ENCODE measurements around the gene CTH. TPM values are rescaled to one million over a fixed set of nuclear protein-coding genes. Genes with fewer than 3 reads are reported as not detected.

The CTH gene
- total and polyA plus RNA-seq, 2 donors (not counting 1 experiment from before 2014, with no cell fraction given), result 2.6 to 9.7 TPM

GRCh38 chr1:70431874-70432273 lies 20.8 kb downstream of the CTH start:
- Histone ChIP-seq H3K9ac (ENCODE audit: insufficient read depth, low read length) (no peak overlapping the region), H3K27ac (ENCODE audit: insufficient read depth, low read length) (no peak overlapping the region), H2AFZ (ENCODE audit: low read length) (no peak overlapping the region), H3K4me2 (ENCODE audit: extremely low read depth, insufficient read depth, low read length) (no peak overlapping the region), H3K79me2 (ENCODE audit: control insufficient read depth, insufficient read depth, low read length) (no peaks in the 10 kb centered on the region), H3K4me3 (replicated peaks in 1 of 4; ENCODE audit: control extremely low read depth in 1 of 4, insufficient read depth in 1 of 4, low read depth in 3 of 4, low read length in 4 of 4) (no peak overlapping the region), H3K9me3 (ENCODE audit: control insufficient read depth, insufficient read depth, low read depth, low read length) (no peaks in the 10 kb centered on the region), H4K20me1 (ENCODE audit: control insufficient read depth, extremely low read depth, insufficient read depth, low read length) (no peaks in the 10 kb centered on the region), H3K36me3 (ENCODE audit: control insufficient read depth, insufficient read depth, low read length) (no peaks in the 10 kb centered on the region), H3K4me1 (ENCODE audit: control insufficient read depth, extremely low read depth, insufficient read depth, low read length) (no peaks in the 10 kb centered on the region), H3K27me3 (ENCODE audit: control insufficient read depth, insufficient read depth, low read length) (no peaks in the 10 kb centered on the region)
- DNase-seq (ENCODE audit: low read depth in 2 of 2), result no peak
- TF ChIP-seq CTCF (conservative IDR thresholded peaks at IDR 0.05 in 1 of 2, IDR thresholded peaks at IDR 0.05 in 1 of 2; ENCODE audit: low read depth in 1 of 2, low read length in 2 of 2) (no peak), EZH2 (IDR thresholded peaks at IDR 0.05; ENCODE audit: low read length, missing control alignments) (no peak)

GRCh38 chr1:70434253-70434859 lies 23.3 kb downstream of the CTH start:
- Histone ChIP-seq H3K79me2 (ENCODE audit: control insufficient read depth, insufficient read depth, low read length) (no peaks in the 10 kb centered on the region), H3K9ac (ENCODE audit: insufficient read depth, low read length) (no peak overlapping the region), H3K27ac (ENCODE audit: insufficient read depth, low read length) (no peak overlapping the region), H3K4me3 (replicated peaks in 1 of 4; ENCODE audit: control extremely low read depth in 1 of 4, insufficient read depth in 1 of 4, low read depth in 3 of 4, low read length in 4 of 4) (no peak overlapping the region), H3K4me2 (ENCODE audit: extremely low read depth, insufficient read depth, low read length) (no peak overlapping the region), H3K36me3 (ENCODE audit: control insufficient read depth, insufficient read depth, low read length) (no peaks in the 10 kb centered on the region), H3K4me1 (ENCODE audit: control insufficient read depth, extremely low read depth, insufficient read depth, low read length) (no peaks in the 10 kb centered on the region), H3K27me3 (ENCODE audit: control insufficient read depth, insufficient read depth, low read length) (no peaks in the 10 kb centered on the region), H2AFZ (ENCODE audit: low read length) (no peak overlapping the region), H3K9me3 (ENCODE audit: control insufficient read depth, insufficient read depth, low read depth, low read length) (no peaks in the 10 kb centered on the region), H4K20me1 (ENCODE audit: control insufficient read depth, extremely low read depth, insufficient read depth, low read length) (no peaks in the 10 kb centered on the region)
- DNase-seq (ENCODE audit: low read depth in 2 of 2), result no peak
- no peak for TF ChIP-seq EZH2 (IDR thresholded peaks at IDR 0.05; ENCODE audit: low read length, missing control alignments)
- TF ChIP-seq CTCF (conservative IDR thresholded peaks at IDR 0.05 in 1 of 2, IDR thresholded peaks at IDR 0.05 in 1 of 2; ENCODE audit: low read depth in 1 of 2, low read length in 2 of 2), result no peak

GRCh38 chr1:70436622-70437251 lies 25.7 kb downstream of the CTH start:
- no peaks in the 10 kb centered on the region for H4K20me1 ChIP-seq (ENCODE audit: control insufficient read depth, extremely low read depth, insufficient read depth, low read length)
- DNase-seq (ENCODE audit: low read depth in 2 of 2), result peak in 1 of 2 donors; percentile 68
- no peaks in the 10 kb centered on the region for H3K36me3 ChIP-seq (ENCODE audit: control insufficient read depth, insufficient read depth, low read length)
- H3K9ac ChIP-seq (ENCODE audit: insufficient read depth, low read length), result no peak overlapping the region
- no peaks in the 10 kb centered on the region for H3K4me1 ChIP-seq (ENCODE audit: control insufficient read depth, extremely low read depth, insufficient read depth, low read length)
- no peaks in the 10 kb centered on the region for H3K27me3 ChIP-seq (ENCODE audit: control insufficient read depth, insufficient read depth, low read length)
- peak overlapping the region; percentile 18 for H3K4me2 ChIP-seq (ENCODE audit: extremely low read depth, insufficient read depth, low read length)
- H3K4me3 ChIP-seq (replicated peaks in 1 of 4; ENCODE audit: control extremely low read depth in 1 of 4, insufficient read depth in 1 of 4, low read depth in 3 of 4, low read length in 4 of 4), result no peak overlapping the region
- TF ChIP-seq CTCF (conservative IDR thresholded peaks at IDR 0.05 in 1 of 2, IDR thresholded peaks at IDR 0.05 in 1 of 2; ENCODE audit: low read depth in 1 of 2, low read length in 2 of 2) (peak; percentile 60 to 74), EZH2 (IDR thresholded peaks at IDR 0.05; ENCODE audit: low read length, missing control alignments) (no peak)
- H3K9me3 ChIP-seq (ENCODE audit: control insufficient read depth, insufficient read depth, low read depth, low read length), result no peaks in the 10 kb centered on the region
- no peaks in the 10 kb centered on the region for H3K79me2 ChIP-seq (ENCODE audit: control insufficient read depth, insufficient read depth, low read length)
- H3K27ac ChIP-seq (ENCODE audit: insufficient read depth, low read length), result no peak overlapping the region
- peak overlapping the region; percentile 42 for H2AFZ ChIP-seq (ENCODE audit: low read length)

Data from fibroblast of lung (primary cell).